K562 (cell line): ENCODE results near the gene MYPN. TPM values are rescaled to one million over a fixed set of nuclear protein-coding genes. Genes with fewer than 3 reads are reported as not detected.

ENCODE experiments used
- CAMTA2 ChIP-seq: fragments of 250-450 bp; sonication (Bioruptor Pico); conservative IDR thresholded peaks from 2 replicates; pipeline ENCODE4 v1.5.1; 2022
- CEBPG ChIP-seq, 3 experiments: fragments of 200-800 bp in 1 of 3; sonication (Bioruptor generic) in 1 of 3; sonication (generic) in 1 of 3; formaldehyde crosslinking in 1 of 3; IDR thresholded peaks in 2 of 3; conservative IDR thresholded peaks in 1 of 3; 2 replicates each; pipeline versions ENCODE4 v1.6.1 to v1.8.0; 2016 to 2022; ENCODE audit warnings: missing compliant biosample characterization in 2 of 3, missing genetic modification characterization in 2 of 3, mild to moderate bottlenecking in 1 of 3, missing genetic modification reagents in 1 of 3
- EWSR1 ChIP-seq: fragments of 450-650 bp; IDR thresholded peaks from 2 replicates; pipeline ENCODE4 v1.6.1; 2018; ENCODE audit warnings: borderline replicate concordance, mild to moderate bottlenecking, low read depth, moderate library complexity; ENCODE audit not compliant: partially characterized antibody
- GABPB2 ChIP-seq: fragments of 250-450 bp; sonication (Bioruptor Pico); conservative IDR thresholded peaks from 2 replicates; pipeline ENCODE4 v1.5.1; 2021; ENCODE audit warnings: mild to moderate bottlenecking
- HCFC1 ChIP-seq: IDR thresholded peaks from 2 replicates; pipeline ENCODE4 v1.6.1; 2012; ENCODE audit warnings: low read depth, low read length, improper control_type of control experiment
- HMG20B ChIP-seq: fragments of 250-450 bp; sonication (Bioruptor Pico); IDR thresholded peaks from 2 replicates; pipeline ENCODE4 v1.5.0; 2021; ENCODE audit warnings: mild to moderate bottlenecking
- HNRNPL ChIP-seq: fragments of 200-400 bp; formaldehyde crosslinking; IDR thresholded peaks from 2 replicates; pipeline ENCODE4 v1.6.1; 2017; ENCODE audit warnings: low read depth, mild to moderate bottlenecking, low read length
- KLF13 ChIP-seq: fragments of 450-650 bp; IDR thresholded peaks from 2 replicates; pipeline ENCODE4 v1.6.1; 2016; ENCODE audit warnings: missing genetic modification characterization, low read depth, mild to moderate bottlenecking, missing compliant biosample characterization, moderate library complexity, borderline replicate concordance
- MAX ChIP-seq: sonication (generic); formaldehyde crosslinking; IDR thresholded peaks from 2 replicates; pipeline ENCODE4 v1.9.0; 2022; ENCODE audit warnings: mild to moderate bottlenecking, missing genetic modification reagents
- NKRF ChIP-seq: fragments of 450-650 bp; IDR thresholded peaks from 2 replicates; pipeline ENCODE4 v1.6.1; 2016; ENCODE audit warnings: borderline replicate concordance
- PHF8 ChIP-seq: fragments of 200-600 bp; sonication (generic); IDR thresholded peaks from 2 replicates; pipeline ENCODE4 v1.6.1; 2012; ENCODE audit warnings: mixed run types, mild to moderate bottlenecking, inconsistent platforms, low read length, moderate library complexity, borderline replicate concordance
- SAFB2 ChIP-seq: fragments of 200-400 bp; formaldehyde crosslinking; IDR thresholded peaks from 2 replicates; pipeline ENCODE4 v1.6.1; 2018; ENCODE audit warnings: borderline replicate concordance, low read length, low read depth, moderate library complexity; ENCODE audit not compliant: severe bottlenecking
- SFPQ ChIP-seq: fragments of 200-400 bp; formaldehyde crosslinking; IDR thresholded peaks from 2 replicates; pipeline ENCODE4 v1.6.1; 2017; ENCODE audit warnings: mild to moderate bottlenecking, low read depth, low read length, moderate library complexity
- ZNF436 ChIP-seq: fragments of 250-450, 450-650 bp; sonication (Bioruptor Pico); formaldehyde crosslinking; IDR thresholded peaks from 2 replicates; pipeline ENCODE4 v1.7.0; 2020; ENCODE audit warnings: mild to moderate bottlenecking
- polyA plus RNA-seq, 8 experiments: library from polyadenylated mRNA; depleted of rRNA in 4 of 8; stranded (reverse) in 5 of 8; unstranded in 3 of 8; fragments of >200 nt; fragmentation: Nextera tagmentation in 2 of 8; fragmentation: Illumina TruSeq in 1 of 8; extraction: Ambion mirVana in 2 of 8; extraction: Trizol in 1 of 8; gene quantifications; 2 replicates each; pipeline versions ENCODE4 v1.2.1 to v1.2.3, GENCODE V29; 2011 to 2014; ENCODE audit warnings: inconsistent platforms in 1 of 8, missing spikeins in 1 of 8
- total RNA-seq, 7 experiments: library from RNA; depleted of rRNA in 6 of 7; stranded (reverse); fragments of >200 nt in 6 of 7; fragmentation: Illumina TruSeq in 2 of 7; extraction: Trizol in 2 of 7; gene quantifications; 2 replicates each; pipeline versions ENCODE4 v1.2.1 to v1.2.3, GENCODE V29; 2011 to 2021; ENCODE audit warnings: low replicate concordance in 1 of 7

The MYPN gene
- total and polyA plus RNA-seq, 9 of the 15 experiments (the other 6 are each of a cell fraction or from before 2014, with no cell fraction given): not detected

- TF ChIP-seq MAX (CRISPR knock-in tag): peak; percentile 35
- TF ChIP-seq NKRF: peak; percentile 63; the same call in 1 of the 2 replicates
- no peak for TF ChIP-seq HMG20B (CRISPR knock-in tag)
- TF ChIP-seq HNRNPL: peak; percentile 60; the same call in 1 of the 2 replicates
- TF ChIP-seq GABPB2 (CRISPR knock-in tag): no peak
- peak; percentile 86 for TF ChIP-seq PHF8
- no peak for TF ChIP-seq EWSR1
- peak; percentile 33; the same call in 1 of the 2 replicates for TF ChIP-seq KLF13 (tag)
- no peak for TF ChIP-seq SAFB2
- TF ChIP-seq HCFC1: peak; percentile 36
- TF ChIP-seq SFPQ: no peak
- TF ChIP-seq ZNF436: no peak
- no peak for TF ChIP-seq CAMTA2 (CRISPR knock-in tag)
- no peak for TF ChIP-seq CEBPG (CRISPR knock-in tag; IDR thresholded peaks at IDR 0.05)
- TF ChIP-seq CEBPG (tag; conservative IDR thresholded peaks at IDR 0.05 in 1 of 2, IDR thresholded peaks at IDR 0.05 in 1 of 2): no peak
Observed at GRCh38 chr10:68074775-68075549, 34.3 kb upstream of the MYPN start, which contains the start of gene HERC4 (continued).
